ENCODE results near the gene BTBD7. TPM values are rescaled to one million over a fixed set of nuclear protein-coding genes. Genes with fewer than 3 reads are reported as not detected.
A peak's percentile ranks its signal among the peaks of the same experiment; 100 is the strongest.

BTBD7 gene
- total and polyA plus RNA-seq, 8 donors = 5.7 to 99.2 (median 25.6) TPM

DNA sequence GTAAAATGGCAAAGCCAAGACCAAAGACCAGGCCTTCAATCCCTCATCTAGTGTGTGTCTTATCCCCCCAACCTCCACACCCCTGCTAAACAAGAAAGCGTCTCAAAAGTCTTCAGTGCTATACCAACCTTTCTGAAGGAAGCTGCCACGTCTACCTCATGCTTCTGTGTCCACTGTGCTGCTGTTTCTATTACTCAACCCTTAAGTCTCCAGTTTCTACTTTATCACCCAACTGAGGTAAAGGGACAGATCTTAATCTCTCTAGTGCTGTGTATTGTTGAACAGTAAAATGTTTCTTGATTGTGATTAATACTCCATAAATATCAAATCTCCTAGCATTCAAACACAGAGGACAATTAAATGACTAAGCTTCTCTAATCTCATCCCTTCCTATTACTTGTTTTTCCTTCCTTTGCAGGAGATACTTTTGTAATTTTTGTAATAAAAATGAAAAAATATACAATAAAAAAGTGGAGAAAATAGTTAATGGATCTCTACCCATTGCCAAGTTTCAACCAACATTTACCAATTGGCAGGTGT, 23.3 kb downstream of the BTBD7 start:
- Histone ChIP-seq H3K27me3 (no peaks in the 10 kb centered on the region), H3K4me3 (no peak overlapping the region), H3K4me1 (peaks cover 0 to 72% (median 50%) of the 10 kb centered on the region in 4 donors), H3K36me3 (no peaks in the 10 kb centered on the region), H3K9me3 (no peaks in the 10 kb centered on the region), H3K27ac (peak overlapping the region in 1 of 5 donors; percentile 16)
- TF ChIP-seq POLR2AphosphoS5 (IDR thresholded peaks at IDR 0.05) (no peak), EP300 (IDR thresholded peaks at IDR 0.05) (no peak), POLR2A (IDR thresholded peaks at IDR 0.05) (no peak)
- TF ChIP-seq, protein P1, sequence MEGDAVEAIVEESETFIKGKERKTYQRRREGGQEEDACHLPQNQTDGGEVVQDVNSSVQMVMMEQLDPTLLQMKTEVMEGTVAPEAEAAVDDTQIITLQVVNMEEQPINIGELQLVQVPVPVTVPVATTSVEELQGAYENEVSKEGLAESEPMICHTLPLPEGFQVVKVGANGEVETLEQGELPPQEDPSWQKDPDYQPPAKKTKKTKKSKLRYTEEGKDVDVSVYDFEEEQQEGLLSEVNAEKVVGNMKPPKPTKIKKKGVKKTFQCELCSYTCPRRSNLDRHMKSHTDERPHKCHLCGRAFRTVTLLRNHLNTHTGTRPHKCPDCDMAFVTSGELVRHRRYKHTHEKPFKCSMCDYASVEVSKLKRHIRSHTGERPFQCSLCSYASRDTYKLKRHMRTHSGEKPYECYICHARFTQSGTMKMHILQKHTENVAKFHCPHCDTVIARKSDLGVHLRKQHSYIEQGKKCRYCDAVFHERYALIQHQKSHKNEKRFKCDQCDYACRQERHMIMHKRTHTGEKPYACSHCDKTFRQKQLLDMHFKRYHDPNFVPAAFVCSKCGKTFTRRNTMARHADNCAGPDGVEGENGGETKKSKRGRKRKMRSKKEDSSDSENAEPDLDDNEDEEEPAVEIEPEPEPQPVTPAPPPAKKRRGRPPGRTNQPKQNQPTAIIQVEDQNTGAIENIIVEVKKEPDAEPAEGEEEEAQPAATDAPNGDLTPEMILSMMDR (IDR thresholded peaks at IDR 0.05) = no peak
- intact Hi-C loops (cut with DNase I; ENCODE audit: low total_unique reads) = no loop called here
- DNase-seq = no peak
- 63 to 74% (median 65%) methylated on average over 2 of the region's 2 CpGs for whole genome bisulfite sequencing, 5 donors

DNA sequence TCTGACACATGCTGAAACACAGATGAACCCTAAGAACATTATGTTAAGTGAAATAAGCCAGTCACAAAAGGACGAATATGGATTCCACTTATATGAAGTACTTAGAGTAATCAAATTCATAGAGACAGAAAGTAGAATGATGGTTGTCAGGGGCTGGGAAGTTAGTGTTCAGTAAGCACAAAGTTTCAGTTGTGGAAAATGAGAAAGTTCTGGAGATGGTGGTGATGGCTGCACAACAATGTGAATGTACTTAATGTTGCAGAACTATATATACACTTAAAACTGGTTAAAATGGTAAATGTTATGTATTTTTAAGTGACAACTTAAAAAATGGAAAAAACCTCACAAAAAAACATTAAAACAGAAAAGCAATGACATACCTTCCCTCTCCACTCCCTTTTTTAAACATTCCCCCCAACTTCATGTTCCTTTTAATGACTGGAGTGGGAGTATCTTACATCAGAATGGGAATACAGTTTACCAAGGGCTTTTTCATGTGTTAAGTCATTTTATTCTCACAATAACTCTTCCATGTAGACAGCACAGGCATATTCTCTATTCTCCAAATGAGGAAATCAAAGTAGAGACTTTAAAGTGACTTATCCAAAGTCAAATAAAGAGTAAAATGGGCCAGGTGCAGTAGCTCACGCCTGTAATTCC, 24.0 kb downstream of the BTBD7 start:
- intact Hi-C loops (cut with DNase I; ENCODE audit: low total_unique reads) = no loop called here
- no peak for DNase-seq
- H3K27me3 ChIP-seq = no peaks in the 10 kb centered on the region
- WGBS, 5 donors = 63 to 83% (median 76%) methylated on average over 2 of the region's 2 CpGs
- no peak for TF ChIP-seq POLR2A (IDR thresholded peaks at IDR 0.05)
- TF ChIP-seq, protein P1 (IDR thresholded peaks at IDR 0.05) = no peak
- no peak for TF ChIP-seq EP300 (IDR thresholded peaks at IDR 0.05)
- TF ChIP-seq POLR2AphosphoS5 (IDR thresholded peaks at IDR 0.05) = no peak
- H3K9me3 ChIP-seq = no peaks in the 10 kb centered on the region
- peaks cover 0 to 79% (median 55%) of the 10 kb centered on the region in 4 donors for H3K4me1 ChIP-seq
- no peak overlapping the region for H3K4me3 ChIP-seq
- peak overlapping the region in 1 of 5 donors; percentile 16 for H3K27ac ChIP-seq
- no peaks in the 10 kb centered on the region for H3K36me3 ChIP-seq

DNA sequence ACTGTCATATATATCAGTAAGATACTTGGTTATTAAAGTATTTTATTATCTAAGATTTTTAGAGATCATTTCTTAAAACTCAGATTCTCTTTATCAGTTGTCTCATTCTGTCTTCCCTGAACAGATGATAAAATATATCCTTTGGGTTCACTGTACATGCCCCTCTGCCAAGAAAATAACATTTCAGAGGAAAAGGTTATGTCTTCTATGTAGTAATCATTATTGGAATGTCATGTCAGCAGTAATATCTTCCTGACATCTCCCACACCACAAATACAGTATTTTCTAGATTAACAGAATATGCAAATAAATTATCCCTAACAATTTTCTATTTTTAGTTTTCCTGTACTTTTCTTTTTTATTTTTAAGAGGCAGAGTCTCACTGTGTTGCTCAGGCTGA, 26.0 kb downstream of the BTBD7 start:
- H3K9me3 ChIP-seq = no peaks in the 10 kb centered on the region
- intact Hi-C loops (cut with DNase I; ENCODE audit: low total_unique reads) = no loop called here
- DNase-seq = no peak
- no peaks in the 10 kb centered on the region for H3K27me3 ChIP-seq
- H3K36me3 ChIP-seq = no peaks in the 10 kb centered on the region
- H3K4me3 ChIP-seq = no peak overlapping the region
- no peak overlapping the region for H3K27ac ChIP-seq
- TF ChIP-seq POLR2A (IDR thresholded peaks at IDR 0.05) (no peak), EP300 (IDR thresholded peaks at IDR 0.05) (no peak), POLR2AphosphoS5 (IDR thresholded peaks at IDR 0.05) (no peak)
- TF ChIP-seq, protein P1 (IDR thresholded peaks at IDR 0.05) = no peak
- peaks cover 0 to 78% (median 53%) of the 10 kb centered on the region in 4 donors for H3K4me1 ChIP-seq

DNA sequence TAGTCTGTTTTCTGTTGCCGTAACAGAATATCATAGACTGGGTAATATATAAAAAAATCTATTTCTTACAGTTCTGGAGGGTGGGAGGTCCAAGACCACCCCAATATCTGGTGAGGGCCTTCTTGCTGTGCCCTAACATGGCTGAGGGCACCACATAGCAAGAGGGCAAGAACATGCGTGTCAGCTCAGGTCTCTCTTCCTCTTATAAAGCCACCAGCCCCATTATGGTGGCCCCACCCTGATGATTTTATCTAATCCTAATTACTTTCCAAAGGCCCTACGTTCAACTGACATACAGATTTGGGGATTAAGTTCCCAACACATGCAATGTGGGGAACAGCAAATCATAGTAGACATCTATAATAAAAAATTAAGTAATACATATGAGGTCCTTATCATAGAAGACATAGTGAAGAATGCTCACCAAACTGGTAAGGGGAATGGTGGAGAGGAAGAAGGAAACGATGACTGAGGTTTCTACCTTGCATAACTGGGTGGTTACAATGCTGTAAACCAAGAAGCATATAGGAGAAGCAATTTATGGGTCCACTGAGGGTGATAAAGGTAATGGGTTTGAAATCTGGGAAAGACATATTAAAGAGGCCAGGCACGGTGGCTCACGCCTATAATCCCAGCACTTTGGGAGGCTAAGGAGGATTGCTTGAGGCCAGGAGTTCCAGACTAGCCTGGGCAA, 27.0 kb downstream of the BTBD7 start:
- no peak for TF ChIP-seq EP300 (IDR thresholded peaks at IDR 0.05)
- TF ChIP-seq POLR2A (IDR thresholded peaks at IDR 0.05) = no peak
- TF ChIP-seq POLR2AphosphoS5 (IDR thresholded peaks at IDR 0.05) = no peak
- TF ChIP-seq, protein P1 (IDR thresholded peaks at IDR 0.05) = no peak
- intact Hi-C loops (cut with DNase I; ENCODE audit: low total_unique reads) = no loop called here
- DNase-seq = no peak
- Histone ChIP-seq H3K9me3 (no peaks in the 10 kb centered on the region), H3K27me3 (no peaks in the 10 kb centered on the region), H3K4me3 (no peak overlapping the region), H3K27ac (no peak overlapping the region), H3K36me3 (no peaks in the 10 kb centered on the region), H3K4me1 (peaks cover 0 to 72% (median 51%) of the 10 kb centered on the region in 4 donors)
- WGBS, 5 donors = 74 to 93% (median 86%) methylated on average over 6 of the region's 6 CpGs

Data from stomach (tissue), 9 donors.